HepG2 (cell line): ENCODE results near the gene PAIP2. TPM values are rescaled to one million over a fixed set of nuclear protein-coding genes. Genes with fewer than 3 reads are reported as not detected.

Source experiments
- ARNTL ChIP-seq: sonication (generic); formaldehyde crosslinking; IDR thresholded peaks from 2 replicates; pipeline ENCODE4 v1.4.0; 2020; ENCODE audit warnings: mild to moderate bottlenecking, missing genetic modification reagents
- BCLAF1 ChIP-seq: fragments of 450-650 bp; IDR thresholded peaks from 2 replicates; pipeline ENCODE4 v1.6.1; 2017; ENCODE audit warnings: mild to moderate bottlenecking
- BORCS8-MEF2B ChIP-seq: sonication (generic); formaldehyde crosslinking; IDR thresholded peaks from 2 replicates; pipeline ENCODE4 v1.8.0; 2022; ENCODE audit warnings: mild to moderate bottlenecking, missing genetic modification reagents
- BRF2 ChIP-seq: sonication (generic); formaldehyde crosslinking; IDR thresholded peaks from 2 replicates; pipeline ENCODE4 v1.8.1; 2022; ENCODE audit warnings: mild to moderate bottlenecking, missing genetic modification reagents
- CAMTA2 ChIP-seq: sonication (generic); formaldehyde crosslinking; IDR thresholded peaks from 2 replicates; pipeline ENCODE4 v1.4.0; 2020; ENCODE audit warnings: mild to moderate bottlenecking, missing genetic modification reagents, borderline replicate concordance
- CCAR2 ChIP-seq: fragments of 200-400 bp; formaldehyde crosslinking; optimal IDR thresholded peaks from 2 replicates; pipeline ENCODE3; 2018; ENCODE audit warnings: low read depth, mild to moderate bottlenecking, low read length, moderate library complexity
- CENPX ChIP-seq: sonication (generic); formaldehyde crosslinking; IDR thresholded peaks from 2 replicates; pipeline ENCODE4 v1.9.0; 2021; ENCODE audit warnings: mild to moderate bottlenecking, missing genetic modification reagents, moderate library complexity
- DR1 ChIP-seq: sonication (generic); formaldehyde crosslinking; IDR thresholded peaks from 2 replicates; pipeline ENCODE4 v1.8.0; 2021; ENCODE audit warnings: mild to moderate bottlenecking, missing genetic modification reagents, inconsistent platforms
- E2F2 ChIP-seq: sonication (generic); formaldehyde crosslinking; IDR thresholded peaks from 2 replicates; pipeline ENCODE4 v1.4.0; 2020; ENCODE audit warnings: missing genetic modification reagents, borderline replicate concordance
- HMGA1 ChIP-seq: sonication (generic); formaldehyde crosslinking; conservative IDR thresholded peaks from 2 replicates; pipeline ENCODE4 v1.4.0; 2020; ENCODE audit warnings: missing genetic modification reagents
- IKZF1 ChIP-seq: fragments of 450-650 bp; IDR thresholded peaks from 2 replicates; pipeline ENCODE4 v1.7.1; 2016
- MAZ ChIP-seq, 2 experiments: sonication (generic) in 1 of 2; formaldehyde crosslinking in 1 of 2; IDR thresholded peaks; 2 replicates each; pipeline versions ENCODE4 v1.5.0 to v1.6.1; 2012 to 2020; ENCODE audit warnings: low read depth in 2 of 2, mild to moderate bottlenecking in 2 of 2, borderline replicate concordance in 1 of 2, improper control_type of control experiment in 1 of 2, low read length in 1 of 2, missing genetic modification reagents in 1 of 2, moderate library complexity in 1 of 2
- NFYC ChIP-seq: IDR thresholded peaks from 2 replicates; pipeline ENCODE4 v1.6.1; 2016; ENCODE audit warnings: missing genetic modification reagents, missing compliant biosample characterization
- SMC3 ChIP-seq: IDR thresholded peaks from 2 replicates; pipeline ENCODE4 v1.6.1; 2011; ENCODE audit warnings: low read length, improper control_type of control experiment
- STAT5B ChIP-seq: sonication (generic); formaldehyde crosslinking; IDR thresholded peaks from 2 replicates; pipeline ENCODE4 v1.4.0; 2020; ENCODE audit warnings: missing genetic modification reagents
- TERF1 ChIP-seq: sonication (generic); formaldehyde crosslinking; IDR thresholded peaks from 2 replicates; pipeline ENCODE4 v1.8.0; 2022; ENCODE audit warnings: mild to moderate bottlenecking, missing genetic modification reagents, moderate library complexity
- ZNF468 ChIP-seq: sonication (generic); formaldehyde crosslinking; IDR thresholded peaks from 2 replicates; pipeline ENCODE4 v1.8.0; 2022; ENCODE audit warnings: mild to moderate bottlenecking, moderate library complexity, missing genetic modification reagents
- ZNF513 ChIP-seq: sonication (generic); formaldehyde crosslinking; conservative IDR thresholded peaks from 2 replicates; pipeline ENCODE4 v1.5.0; 2020; ENCODE audit warnings: missing genetic modification reagents
- ZNF589 ChIP-seq: sonication (generic); formaldehyde crosslinking; conservative IDR thresholded peaks from 2 replicates; pipeline ENCODE4 v1.8.0; 2022; ENCODE audit warnings: mild to moderate bottlenecking, moderate library complexity, missing genetic modification reagents
- polyA plus RNA-seq, 8 experiments: library from polyadenylated mRNA; depleted of rRNA in 3 of 8; stranded (reverse) in 7 of 8; unstranded in 1 of 8; fragments of >200 nt; fragmentation: Illumina TruSeq in 4 of 8; extraction: Trizol in 4 of 8; gene quantifications; 2 replicates each; pipeline versions ENCODE4 v1.2.1 to v1.2.3, GENCODE V29; 2011 to 2016; ENCODE audit warnings: low read depth in 4 of 8, missing spikeins in 1 of 8, mixed read lengths in 1 of 8; ENCODE audit not compliant: insufficient read depth in 1 of 8
- total RNA-seq, 5 experiments: library from RNA; depleted of rRNA; stranded (reverse); fragments of >200 nt; fragmentation: Illumina TruSeq; extraction: Trizol; gene quantifications; 2 replicates each; pipeline ENCODE4 v1.2.3, GENCODE V29; 2016; ENCODE audit warnings: low read depth in 1 of 5

Gene PAIP2
- total and polyA plus RNA-seq, 2 of the 13 experiments (the other 11 are each of a cell fraction or from before 2014, with no cell fraction given), result 61.5 to 76.3 TPM

- TF ChIP-seq NFYC, result peak; percentile 82
- no peak for TF ChIP-seq STAT5B
- peak; percentile 29; the same call in 1 of the 2 replicates for TF ChIP-seq DR1
- no peak for TF ChIP-seq CCAR2
- no peak for TF ChIP-seq ZNF468 (CRISPR knock-in tag)
- no peak for TF ChIP-seq CENPX (CRISPR knock-in tag)
- no peak for TF ChIP-seq CAMTA2 (CRISPR knock-in tag)
- no peak for TF ChIP-seq ZNF589
- TF ChIP-seq ARNTL (CRISPR knock-in tag), result no peak
- TF ChIP-seq BCLAF1, result no peak
- no peak for TF ChIP-seq BRF2
- 0 out of 2 replicates have a peak, but pooled peaks have one; percentile 39 for TF ChIP-seq E2F2 (CRISPR knock-in tag)
- no peak for TF ChIP-seq IKZF1
- no peak for TF ChIP-seq ZNF513
- no peak for TF ChIP-seq SMC3
- peak; percentile 78; the same call in 1 of the 2 replicates for TF ChIP-seq BORCS8-MEF2B
- TF ChIP-seq HMGA1 (CRISPR knock-in tag), result no peak
- peak; percentile 75 for TF ChIP-seq MAZ (IDR thresholded peaks at IDR 0.05; ENCODE audit: borderline replicate concordance, low read depth, low read length)
- TF ChIP-seq MAZ (CRISPR knock-in tag; IDR thresholded peaks at IDR 0.05; ENCODE audit: low read depth), result peak; percentile 63; the same call in 1 of the 2 replicates
- no peak for TF ChIP-seq TERF1 (CRISPR knock-in tag)
Measured at GRCh38 chr5:139403787-139404483, 62.3 kb downstream of the PAIP2 start, which contains the start of gene SPATA24 (continued).
